Renal cortex interstitium (tissue), 11 donors: ENCODE measurements around the gene PHF21A. TPM values are rescaled to one million over a fixed set of nuclear protein-coding genes. Genes with fewer than 3 reads are reported as not detected.
"Not testable (repeated sequence)": the region's sequence is repeated elsewhere in the genome, so short reads cannot be mapped to it uniquely, and the experiment has no call there.

Source experiments
- DNase-seq, 11 donors: peaks; one replicate each; pipeline ENCODE4 v3.0.0-alpha.2; 2013; ENCODE audit warnings: low read depth in 9 of 11, low spot score in 4 of 11; ENCODE audit errors: extremely low read depth in 1 of 11
- polyA plus RNA-seq, 3 donors: library from polyadenylated mRNA; unstranded; fragments of 120-200 nt; gene quantifications; one replicate each; pipeline ENCODE4 v1.2.1, GENCODE V29; 2013; ENCODE audit not compliant: insufficient read length in 3 of 3

PHF21A gene
- polyA plus RNA-seq, 3 donors = 47.1 to 59.5 (median 52.6) TPM

GRCh38 chr11:45902452-45903380, 218.5 kb downstream of the PHF21A start:
- no peak for DNase-seq

GRCh38 chr11:45901626-45902025, 219.6 kb downstream of the PHF21A start:
- no peak for DNase-seq

GRCh38 chr11:45900916-45901617, 220.2 kb downstream of the PHF21A start:
- DNase-seq = no peak

DNA sequence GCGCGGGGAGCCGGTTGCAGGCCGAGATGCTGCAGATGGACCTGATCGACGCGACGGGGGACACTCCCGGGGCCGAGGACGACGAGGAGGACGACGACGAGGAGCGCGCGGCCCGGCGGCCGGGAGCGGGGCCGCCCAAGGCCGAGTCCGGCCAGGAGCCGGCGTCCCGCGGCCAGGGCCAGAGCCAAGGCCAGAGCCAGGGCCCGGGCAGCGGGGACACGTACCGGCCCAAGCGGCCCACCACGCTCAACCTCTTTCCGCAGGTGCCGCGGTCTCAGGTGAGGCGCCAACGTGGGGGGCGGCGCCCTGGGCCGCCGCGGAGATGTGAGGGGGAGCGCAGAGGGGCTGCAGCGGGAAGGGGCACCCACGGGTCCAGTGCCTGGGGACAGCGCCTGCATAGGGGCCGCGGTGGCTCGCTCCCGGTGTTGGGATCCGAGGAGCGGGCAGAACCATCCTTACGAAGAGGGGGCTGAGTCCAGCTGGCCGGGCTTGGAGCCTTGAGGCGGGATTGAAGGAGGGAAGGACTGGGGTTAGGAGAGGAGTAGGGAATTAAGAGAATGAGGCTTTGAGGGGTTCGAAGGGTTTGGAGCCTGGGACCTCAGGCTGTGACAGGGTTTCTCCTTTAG, 221.0 kb downstream of the PHF21A start:
- DNase-seq = not testable (repeated sequence)

GRCh38 chr11:45899448-45900174, 221.6 kb downstream of the PHF21A start:
- DNase-seq = peak in 8 of 11 donors; percentile 82 to 90 (median 86)

DNA sequence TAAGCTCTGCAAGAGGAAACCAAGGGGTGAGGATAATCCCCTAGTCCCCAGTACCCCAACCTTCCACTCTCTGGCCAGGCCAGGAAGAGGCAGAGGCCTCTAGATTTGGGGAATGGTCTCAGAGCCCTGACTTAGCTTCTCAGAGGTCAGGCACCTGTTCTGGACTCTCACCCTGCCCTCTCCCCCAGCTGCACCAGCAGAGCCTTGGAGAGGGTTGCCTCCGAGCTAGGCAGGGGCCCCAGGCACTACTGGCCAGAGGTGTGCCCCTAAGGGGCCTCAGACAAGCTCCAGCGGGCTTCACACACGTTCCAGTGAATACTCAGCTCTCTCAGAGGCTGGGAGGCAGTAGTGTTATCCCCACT, 222.2 kb downstream of the PHF21A start:
- no peak for DNase-seq

GRCh38 chr11:45897556-45897955, 223.7 kb downstream of the PHF21A start:
- DNase-seq = no peak

DNA sequence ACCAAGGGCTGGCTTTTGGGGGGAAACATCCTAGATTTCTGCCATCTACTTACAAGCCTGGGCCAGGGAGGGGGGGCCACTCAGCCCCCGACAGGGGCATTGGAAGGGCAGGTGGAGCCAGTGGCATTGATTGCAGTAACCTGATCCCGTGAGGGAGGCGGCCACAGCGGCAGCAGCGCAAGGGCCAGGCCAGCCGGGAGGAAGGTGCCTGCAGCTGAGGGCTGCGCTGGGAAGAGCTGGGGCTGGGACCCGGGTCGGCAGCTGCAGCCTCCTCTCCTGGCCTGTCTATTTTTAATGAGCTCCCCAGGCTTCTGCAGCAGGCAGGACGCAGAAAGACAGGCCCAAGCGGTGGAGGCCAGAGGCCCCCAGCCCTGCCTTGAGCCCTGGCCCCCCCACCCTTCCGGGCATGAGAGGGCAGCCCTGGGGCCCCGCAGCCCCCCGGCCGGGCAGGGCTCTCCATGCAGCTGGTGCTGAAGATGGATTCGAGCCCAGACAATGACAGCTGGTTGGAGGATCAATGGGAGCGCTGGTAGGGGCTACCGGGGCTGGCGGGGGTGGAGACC, 224.8 kb downstream of the PHF21A start:
- DNase-seq = peak in 7 of 11 donors; percentile 49 to 79 (median 61)

DNA sequence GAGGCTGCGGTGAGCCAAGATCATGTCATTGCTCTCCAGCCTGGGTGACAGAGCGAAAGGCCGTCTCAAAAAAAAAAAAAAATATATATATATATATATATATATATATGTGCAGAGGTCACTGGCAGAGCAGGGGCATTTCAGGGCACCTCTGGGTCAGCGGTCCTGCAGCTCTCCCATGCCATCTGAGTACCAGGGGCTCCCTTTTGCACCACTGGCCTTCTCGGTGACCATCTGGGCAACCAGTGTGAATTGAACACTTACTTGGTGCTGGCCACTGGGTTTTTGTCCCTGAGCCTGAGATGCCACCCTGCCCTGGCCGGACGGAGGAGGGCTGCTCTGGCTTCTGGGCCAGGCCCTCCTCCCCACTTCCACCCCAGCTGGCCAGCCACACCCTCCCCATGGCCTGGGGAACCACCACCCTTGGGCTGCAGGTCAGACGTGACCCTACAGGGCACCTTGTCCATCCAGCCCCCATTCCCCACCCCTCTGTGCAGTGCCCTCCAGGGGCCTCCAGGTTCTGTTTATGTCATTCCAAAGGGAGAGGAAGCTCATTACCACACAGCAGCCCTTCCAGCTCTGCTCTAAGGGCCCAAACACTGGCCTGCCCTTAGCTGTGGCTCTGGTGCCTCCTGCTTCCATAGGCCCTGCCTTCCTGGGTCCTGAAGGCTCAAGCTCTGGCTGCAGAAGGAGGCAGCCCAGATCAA, 225.5 kb downstream of the PHF21A start:
- DNase-seq = no peak

- no peak for DNase-seq
Observed at GRCh38 chr11:45894555-45895247, 226.6 kb downstream of the PHF21A start.

DNA sequence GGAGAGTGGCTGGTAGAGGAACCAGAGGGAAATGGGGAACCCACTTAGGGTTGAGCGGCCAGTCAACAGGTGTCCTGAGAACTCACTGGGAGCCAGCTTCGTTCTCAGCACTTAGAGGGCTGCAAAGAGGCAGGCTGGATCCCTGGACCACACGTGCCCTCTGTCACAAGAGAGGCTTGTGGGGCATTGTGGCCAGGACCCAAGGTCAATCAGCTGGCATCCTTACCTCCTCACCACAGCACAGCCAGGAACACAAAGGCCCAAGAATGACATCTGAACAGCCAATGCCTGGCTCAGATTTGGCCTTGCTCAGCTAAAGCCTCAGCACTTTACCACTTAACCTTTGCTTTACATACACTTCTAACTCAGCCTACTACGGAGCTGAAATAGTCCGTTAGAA, 228.4 kb downstream of the PHF21A start:
- no peak for DNase-seq

- DNase-seq = no peak
Observed at GRCh38 chr11:45890886-45891550, 230.2 kb downstream of the PHF21A start.

GRCh38 chr11:45889966-45890365, 231.3 kb downstream of the PHF21A start:
- no peak for DNase-seq

- no peak for DNase-seq
Observed at GRCh38 chr11:45889555-45889954, 231.7 kb downstream of the PHF21A start.

- DNase-seq = no peak
Observed at GRCh38 chr11:45887587-45887986, 233.7 kb downstream of the PHF21A start.

DNA sequence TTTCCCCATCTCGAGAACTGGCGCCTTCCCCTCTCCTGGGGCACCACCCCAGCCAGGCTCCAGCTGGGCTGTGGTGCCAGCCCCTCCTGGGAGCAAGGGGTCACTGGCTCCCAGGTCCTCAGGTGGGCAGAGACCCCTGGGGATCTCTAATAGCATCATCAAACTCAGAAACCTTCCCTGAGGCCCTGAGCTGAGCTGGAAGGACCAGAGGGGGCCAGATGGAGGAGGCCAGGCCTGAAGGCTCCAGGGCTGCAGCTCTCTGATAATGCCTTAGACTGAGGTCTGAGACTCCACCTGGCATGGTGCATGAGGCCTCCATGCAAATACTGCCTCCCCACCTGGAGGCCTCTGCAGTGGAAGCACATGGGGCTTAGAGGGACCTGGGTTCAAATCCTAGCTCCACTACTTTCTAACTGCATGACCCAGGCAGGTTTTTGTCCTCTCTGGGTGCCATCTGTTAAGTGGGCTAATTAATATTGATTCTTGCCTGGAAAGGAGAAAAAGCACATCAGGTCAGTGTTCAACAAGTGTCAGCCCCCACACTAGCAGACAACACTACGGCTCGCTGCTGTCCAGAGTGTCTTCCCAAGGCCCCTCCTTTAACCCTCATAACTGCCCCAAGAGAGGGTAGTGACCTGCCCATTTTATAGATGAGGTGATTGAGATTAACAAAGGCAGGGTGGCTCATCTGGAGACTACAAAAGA, 234.3 kb downstream of the PHF21A start:
- no peak for DNase-seq
